ENCODE results near the gene CDH24.

CDH24 gene, protein sequence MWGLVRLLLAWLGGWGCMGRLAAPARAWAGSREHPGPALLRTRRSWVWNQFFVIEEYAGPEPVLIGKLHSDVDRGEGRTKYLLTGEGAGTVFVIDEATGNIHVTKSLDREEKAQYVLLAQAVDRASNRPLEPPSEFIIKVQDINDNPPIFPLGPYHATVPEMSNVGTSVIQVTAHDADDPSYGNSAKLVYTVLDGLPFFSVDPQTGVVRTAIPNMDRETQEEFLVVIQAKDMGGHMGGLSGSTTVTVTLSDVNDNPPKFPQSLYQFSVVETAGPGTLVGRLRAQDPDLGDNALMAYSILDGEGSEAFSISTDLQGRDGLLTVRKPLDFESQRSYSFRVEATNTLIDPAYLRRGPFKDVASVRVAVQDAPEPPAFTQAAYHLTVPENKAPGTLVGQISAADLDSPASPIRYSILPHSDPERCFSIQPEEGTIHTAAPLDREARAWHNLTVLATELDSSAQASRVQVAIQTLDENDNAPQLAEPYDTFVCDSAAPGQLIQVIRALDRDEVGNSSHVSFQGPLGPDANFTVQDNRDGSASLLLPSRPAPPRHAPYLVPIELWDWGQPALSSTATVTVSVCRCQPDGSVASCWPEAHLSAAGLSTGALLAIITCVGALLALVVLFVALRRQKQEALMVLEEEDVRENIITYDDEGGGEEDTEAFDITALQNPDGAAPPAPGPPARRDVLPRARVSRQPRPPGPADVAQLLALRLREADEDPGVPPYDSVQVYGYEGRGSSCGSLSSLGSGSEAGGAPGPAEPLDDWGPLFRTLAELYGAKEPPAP

DNA sequence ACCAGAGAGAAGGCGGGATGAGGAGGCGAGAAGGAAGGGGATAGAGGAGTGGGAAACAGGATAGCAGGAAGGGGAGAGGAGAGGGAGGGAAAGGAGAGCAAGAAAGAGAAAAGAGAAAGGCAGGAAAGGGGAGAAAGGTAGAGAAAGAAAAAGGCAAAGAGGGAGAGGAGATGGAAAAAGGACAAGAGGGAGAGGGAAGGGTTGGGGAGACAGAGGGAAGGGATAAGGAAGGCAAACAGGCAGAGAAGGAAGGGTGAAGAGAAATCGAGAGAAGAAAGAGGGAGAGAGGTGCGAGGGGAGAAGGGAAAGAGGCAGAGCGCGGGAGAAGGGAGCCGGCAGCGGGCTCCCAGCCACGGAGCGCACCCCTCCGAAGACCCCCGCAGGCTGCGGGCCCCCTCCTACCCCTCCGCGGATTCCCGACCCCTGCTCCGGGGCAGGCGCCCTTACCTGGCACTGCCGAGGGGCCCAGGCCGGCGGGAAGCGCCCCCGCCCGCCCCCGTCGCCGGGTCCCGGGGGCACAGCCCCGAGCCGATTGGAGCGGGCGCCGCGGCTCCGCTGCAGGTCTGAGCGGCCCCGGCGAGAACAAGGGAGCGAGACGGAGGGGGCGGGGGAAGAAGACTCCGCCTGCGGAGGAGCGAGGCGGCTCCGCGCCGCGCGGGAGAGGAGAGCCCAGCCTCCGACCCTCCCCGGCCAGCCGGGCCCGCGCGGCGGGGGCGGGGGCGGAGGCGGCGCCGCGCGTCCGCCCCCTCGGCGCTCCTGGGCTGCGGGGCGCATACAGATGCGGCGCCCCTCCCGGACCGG, at the start of gene CDH24:
CDH24 (minus strand) TSS at position 565 of the 801 bp plus-strand sequence. CDS start 1,787 bp downstream, outside the sequence.
- FAIRE-seq, result no peak
- peak; percentile 31 for DNase-seq (ENCODE audit: low spot score)

DNA sequence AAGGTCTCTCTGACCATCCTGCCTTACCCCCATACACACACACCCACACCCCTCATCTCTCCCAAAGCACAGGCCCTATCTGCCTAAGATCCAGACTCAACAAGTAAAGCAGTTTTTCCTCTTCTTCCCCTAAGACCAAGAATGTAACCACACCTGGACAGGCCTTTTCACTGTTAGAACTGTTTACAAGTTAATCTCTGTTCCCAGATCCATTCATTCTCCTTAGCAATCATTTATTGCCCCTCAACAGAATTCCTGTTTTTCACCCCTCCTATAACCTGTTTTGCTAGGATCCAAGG, 49.4 kb upstream of the CDH24 start:
- no peak for DNase-seq (ENCODE audit: low spot score)
- FAIRE-seq, result no peak

DNA sequence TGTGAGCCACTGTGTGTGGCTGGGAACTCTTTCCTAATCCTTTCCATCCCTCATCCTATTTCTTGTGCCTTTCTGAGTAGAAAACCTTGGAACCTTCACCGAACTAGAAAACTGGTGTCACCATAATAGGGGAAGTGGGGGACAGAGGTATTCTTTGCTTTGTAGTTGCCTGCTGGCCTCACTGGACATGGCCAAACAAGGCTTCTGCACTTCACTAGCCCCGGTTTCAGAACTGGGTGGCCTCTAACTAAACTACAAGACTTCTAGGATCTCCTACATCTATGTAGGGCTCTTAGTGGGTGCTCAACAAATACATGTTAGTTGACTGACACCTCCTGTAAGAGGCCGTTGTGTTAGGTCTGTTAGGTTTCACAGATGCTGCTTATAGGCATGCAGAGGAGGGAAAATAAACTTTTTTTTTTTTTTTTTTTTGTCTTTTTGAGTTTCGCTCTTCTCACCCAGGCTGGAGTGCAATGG, 48.1 kb upstream of the CDH24 start:
- FAIRE-seq (no peak), DNase-seq (ENCODE audit: low spot score) (no peak)

DNA sequence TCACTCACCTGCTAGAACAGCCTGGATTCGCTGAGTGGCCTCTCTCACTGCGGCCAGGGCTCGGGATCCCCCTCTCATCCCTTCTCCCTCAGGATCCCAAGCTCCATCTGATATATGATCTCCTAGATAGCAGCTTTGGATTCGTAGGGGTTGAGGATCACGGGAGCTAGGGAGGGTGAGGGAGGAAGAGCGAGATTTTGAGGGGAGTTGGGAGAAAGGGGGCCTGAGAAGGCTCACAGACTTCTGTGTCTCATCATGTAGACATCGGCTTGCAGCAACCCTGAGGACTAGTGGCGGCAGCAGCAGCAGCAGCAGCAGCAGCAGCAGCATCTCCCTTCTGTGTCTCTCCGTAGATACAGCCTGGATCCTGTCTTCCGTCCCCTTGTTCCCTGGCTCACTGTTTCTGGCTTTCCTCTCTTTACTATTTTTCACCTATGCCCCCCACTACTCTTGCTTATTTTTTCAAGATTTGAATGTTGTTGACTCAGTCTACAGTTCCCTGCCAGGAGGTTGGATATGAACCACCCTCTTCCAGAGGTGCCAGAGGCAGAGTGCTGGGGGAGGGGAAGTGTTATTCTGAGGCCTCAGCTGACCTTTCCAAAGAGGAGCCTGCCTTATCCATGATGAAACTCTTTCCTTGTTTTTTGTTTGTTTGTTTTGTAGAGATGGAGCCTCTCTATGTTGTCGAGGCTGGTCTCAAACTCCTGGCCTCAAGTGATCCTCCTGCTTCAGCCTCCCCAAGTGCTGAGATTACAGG, 47.4 kb upstream of the CDH24 start, which contains the start of gene CIROP:
CIROP (minus strand) TSS at position 399 of the 757 bp plus-strand sequence; CDS start at position 330, 69 bp downstream.
- no peak for DNase-seq (ENCODE audit: low spot score)
- FAIRE-seq, result no peak

DNA sequence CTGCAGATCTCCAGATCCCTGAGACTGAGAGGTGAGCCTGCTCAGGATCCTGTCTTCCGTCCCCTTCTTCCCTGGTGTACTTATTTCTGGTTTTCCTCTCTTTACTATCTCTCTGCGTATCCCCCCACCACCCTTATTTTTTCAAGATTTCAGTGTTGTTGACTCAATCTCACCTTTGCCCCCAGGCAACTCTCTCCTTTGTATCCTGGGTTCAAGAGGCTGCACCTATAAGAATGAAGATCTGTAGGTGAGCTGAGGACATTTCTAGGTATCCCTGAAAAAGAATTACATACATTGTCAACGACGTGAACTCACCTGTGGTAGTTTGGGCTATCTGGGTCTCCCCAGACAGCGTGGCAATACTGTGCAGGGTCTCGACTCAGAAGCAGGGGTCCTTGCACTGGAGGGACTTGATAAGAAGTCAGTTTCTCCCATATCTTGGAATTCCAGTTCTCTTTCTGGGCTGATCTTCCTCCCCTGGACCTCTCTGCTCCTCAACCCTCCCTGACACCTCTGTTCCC, 46.8 kb upstream of the CDH24 start:
- FAIRE-seq (no peak), DNase-seq (ENCODE audit: low spot score) (no peak)

DNA sequence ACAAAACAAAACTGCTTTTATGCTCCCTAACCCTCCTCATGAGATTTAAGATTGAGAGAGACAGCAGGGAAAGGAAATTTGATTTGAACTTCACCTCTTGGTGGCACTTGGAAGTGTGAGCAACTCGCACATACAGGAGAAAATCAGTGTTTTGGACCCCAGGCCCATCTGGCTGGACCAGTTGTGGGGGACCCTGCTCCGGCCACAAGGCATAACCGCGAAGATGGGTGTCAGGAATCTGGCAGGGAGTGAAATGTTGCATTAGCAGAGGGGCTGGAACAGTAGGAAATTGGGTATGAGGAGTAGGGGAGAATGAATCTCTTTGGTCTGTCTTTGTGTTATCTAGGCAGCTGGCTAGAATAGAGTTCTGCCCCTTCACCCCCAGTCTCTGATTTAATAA, 46.3 kb upstream of the CDH24 start:
- FAIRE-seq, result no peak
- DNase-seq (ENCODE audit: low spot score), result no peak

DNA sequence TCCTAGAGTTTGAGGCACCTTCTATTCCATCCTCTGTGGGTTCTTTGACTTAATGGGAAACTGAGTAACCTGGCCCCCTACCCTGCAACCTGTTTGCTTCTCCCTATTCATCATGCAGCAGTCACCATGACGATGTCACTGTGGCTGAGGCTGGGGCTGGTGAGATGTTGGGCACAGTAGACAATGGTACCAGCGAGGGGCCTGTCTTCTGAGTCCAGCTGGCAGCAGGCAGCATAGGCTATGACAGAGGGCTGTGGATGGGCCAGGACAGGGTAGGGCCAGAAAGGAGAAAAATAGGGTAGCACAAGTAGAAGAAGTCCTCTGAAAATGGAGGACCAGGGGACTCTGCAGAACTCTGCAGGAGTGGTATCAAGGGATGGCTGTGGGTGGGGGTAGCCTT, 45.5 kb upstream of the CDH24 start:
- no peak for FAIRE-seq
- DNase-seq (ENCODE audit: low spot score), result no peak

DNA sequence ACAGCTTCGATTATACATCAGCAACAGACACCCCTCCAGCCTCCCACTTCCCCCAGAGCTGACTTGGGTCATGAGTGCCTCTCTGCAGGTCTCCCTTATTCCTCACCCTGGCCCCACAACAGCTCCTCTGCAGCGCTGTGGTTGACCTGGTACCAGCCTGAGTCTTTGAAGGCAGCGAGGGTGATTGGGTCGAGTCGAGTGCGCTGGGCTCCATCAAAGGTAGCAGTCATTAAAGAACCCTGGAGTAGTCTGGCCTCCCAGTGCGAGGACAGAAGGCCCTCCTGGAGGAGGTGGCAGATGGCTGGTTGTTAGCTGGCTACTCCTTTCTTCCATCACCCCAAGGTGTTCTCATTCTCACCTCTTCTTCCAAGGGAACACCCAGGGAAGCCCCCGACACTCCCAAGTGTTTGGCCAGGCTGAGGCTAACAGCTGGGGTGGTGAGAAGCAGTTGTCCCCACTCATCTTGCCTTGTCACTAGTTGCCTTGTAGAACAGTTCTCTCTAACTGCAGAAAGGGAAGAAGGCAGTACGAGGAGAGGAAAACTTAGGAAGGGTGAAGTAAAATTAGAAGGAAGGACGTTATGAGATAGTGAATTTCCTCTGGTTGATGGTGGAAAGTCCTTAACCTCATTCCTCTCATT, 44.8 kb upstream of the CDH24 start:
- DNase-seq (ENCODE audit: low spot score) (no peak), FAIRE-seq (no peak)

DNA sequence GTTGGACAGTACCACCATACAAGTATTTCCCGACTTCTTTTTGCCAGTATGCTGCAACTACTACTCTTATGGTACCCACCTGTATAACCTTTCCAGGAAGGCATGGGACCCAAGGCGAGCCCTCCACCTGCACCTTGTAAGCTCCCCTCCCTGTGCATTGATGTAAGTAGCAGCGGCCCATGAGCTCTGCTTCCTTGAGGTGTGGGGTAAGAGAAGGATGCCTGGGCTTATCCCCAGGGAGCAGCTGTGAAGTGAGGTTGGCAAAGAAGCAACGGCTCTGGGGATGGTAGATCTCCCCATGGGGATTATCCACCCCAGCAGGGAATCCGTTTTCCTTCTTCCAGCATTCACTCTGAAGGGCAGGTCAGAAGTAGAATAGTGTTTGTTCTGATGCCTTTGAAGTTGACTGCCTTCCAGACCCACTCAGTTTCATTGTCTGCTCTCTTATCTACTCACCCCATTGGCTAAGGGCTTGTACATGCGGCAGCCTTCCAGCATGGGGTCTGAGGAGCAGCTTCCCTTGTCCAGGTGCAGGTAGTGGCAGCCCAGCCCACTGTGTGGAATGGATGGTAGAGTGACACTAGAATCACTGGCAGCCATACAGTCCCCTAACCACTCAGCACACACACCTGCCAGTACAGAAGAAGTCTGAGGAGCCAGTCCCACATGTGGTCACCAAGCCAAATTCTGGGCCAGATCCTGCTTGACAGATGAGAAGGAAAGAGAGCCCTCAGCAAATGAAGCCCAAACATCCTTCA, 44.1 kb upstream of the CDH24 start:
- FAIRE-seq, result no peak
- DNase-seq (ENCODE audit: low spot score), result no peak

DNA sequence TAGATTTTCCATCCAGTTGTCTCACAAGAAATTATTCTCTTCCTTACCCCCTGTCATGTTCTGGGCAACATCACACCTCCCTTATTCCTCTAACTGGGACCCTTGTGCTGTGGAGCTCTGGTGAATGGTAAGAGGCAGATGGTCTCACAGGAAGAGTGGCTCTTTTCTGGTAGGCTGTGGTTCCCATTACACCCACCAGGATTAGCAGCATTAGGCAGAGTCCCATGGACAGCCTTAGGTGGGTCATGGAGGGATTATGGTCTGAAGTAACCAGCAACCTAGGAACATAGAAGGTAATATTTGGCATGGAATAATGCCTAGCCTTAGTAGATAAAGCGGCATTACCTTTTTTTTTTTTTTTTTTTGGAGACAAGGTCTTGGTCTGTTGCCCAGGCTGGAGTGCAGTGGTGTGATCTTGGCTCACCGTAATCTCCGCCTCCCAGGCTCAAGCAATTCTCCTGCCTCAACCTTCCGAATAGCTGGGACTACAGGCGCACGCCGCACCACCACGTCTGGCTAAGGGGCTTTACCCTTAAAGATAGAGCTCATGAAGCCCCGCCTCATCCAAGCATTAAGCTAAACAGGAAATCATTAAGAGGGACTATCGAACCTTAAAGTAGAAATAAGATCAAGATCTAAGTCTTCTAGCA, 42.0 kb upstream of the CDH24 start:
- DNase-seq (ENCODE audit: low spot score) (no peak), FAIRE-seq (no peak)

DNA sequence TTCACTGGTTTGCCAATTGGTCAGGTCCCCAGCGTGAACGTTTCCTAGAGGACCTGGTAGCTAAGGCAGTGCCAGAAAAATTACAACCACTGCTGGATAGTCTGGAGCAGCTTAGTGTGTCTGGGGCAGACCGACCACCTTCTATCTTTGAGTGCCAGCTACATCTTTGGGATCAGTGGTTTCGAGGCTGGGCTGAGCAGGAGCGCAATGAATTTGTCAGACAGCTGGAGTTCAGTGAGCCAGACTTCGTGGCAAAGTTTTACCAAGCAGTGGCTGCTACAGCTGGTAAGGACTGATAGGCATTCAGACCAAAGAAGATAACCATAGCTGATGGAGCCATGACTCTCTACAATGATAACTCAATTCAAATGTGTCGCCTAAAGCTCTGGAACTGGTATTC, 40.5 kb upstream of the CDH24 start:
- FAIRE-seq (no peak), DNase-seq (ENCODE audit: low spot score) (no peak)

DNA sequence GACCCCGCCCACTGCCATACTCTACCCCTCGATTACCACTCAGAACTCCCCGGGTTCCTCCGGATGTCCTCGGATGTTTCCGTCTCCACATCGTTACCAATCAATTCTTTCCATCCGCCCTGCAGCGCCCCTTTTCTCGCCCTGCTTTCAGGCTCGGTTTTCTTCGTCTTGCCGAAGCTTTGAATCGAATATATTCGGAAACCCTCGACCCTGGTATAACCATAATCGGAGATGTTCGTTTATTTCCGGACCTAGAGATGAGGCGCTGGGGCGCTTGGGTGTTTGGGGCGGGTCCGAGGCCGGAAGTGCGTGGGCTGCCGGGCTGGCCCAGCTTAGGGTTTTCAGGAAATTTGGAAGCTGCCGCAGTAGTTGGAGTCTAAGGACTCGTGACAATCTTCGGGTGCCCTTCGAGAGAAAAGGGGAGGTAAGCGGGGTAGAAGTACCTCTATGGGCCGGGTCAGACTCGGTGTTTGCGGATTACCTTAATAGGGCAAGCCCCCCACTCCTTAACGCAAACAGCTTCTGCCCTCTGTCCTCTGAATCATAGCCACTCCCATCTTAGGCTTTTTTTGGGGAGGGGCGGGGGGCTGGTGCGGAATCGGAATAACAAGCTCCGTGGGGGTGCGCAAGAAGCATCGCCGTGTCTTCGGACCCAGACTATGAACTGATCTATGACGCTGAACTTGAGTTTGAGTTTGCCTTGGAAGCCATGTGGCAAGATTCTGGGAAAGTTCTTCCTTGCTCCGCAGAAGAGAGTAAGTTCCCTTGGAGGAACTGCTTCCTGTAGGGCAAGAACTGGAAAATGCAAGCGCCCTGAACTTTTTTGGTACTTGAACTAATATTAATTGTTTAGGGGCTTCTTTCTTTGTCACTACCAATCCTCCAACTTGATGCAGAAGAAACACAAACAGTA, 38.1 kb upstream of the CDH24 start, which contains the start of gene C14orf119:
C14orf119 (plus strand) TSS at position 310 of the 913 bp plus-strand sequence. CDS start 2,154 bp downstream, outside the sequence.
- FAIRE-seq (peak; percentile 91), DNase-seq (ENCODE audit: low spot score) (peak; percentile 93)

DNA sequence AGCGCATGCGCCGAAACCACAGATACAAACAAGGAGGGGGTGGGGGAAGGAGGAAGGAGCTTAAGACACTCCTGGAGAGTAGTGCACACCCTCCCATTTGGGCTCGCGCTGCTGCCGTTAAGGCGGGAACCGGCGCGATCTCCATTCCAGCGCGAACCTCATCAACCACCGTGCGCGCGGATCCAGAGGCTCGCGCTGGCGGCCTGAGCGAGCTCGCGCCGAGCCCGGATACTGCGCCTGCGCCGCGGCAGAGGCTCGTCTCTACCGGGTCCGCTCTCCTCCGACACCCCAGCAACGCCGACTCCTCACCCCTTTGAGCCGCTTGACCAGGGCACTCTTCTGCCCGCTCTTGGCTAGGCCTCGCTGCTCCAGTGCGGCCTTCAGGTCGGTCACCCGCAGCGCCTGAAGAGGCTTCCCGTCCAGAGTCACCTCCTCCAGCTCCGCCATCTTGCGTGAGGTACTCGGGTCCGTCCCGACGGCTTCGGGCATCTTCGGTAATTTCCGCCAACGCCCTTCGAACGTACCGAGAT, 37.4 kb upstream of the CDH24 start, which contains the start of gene ACIN1:
ACIN1 (minus strand) TSS at position 471 of the 530 bp plus-strand sequence; CDS start at position 447, 24 bp downstream.
- DNase-seq (ENCODE audit: low spot score) (peak; percentile 26), FAIRE-seq (no peak)

DNA sequence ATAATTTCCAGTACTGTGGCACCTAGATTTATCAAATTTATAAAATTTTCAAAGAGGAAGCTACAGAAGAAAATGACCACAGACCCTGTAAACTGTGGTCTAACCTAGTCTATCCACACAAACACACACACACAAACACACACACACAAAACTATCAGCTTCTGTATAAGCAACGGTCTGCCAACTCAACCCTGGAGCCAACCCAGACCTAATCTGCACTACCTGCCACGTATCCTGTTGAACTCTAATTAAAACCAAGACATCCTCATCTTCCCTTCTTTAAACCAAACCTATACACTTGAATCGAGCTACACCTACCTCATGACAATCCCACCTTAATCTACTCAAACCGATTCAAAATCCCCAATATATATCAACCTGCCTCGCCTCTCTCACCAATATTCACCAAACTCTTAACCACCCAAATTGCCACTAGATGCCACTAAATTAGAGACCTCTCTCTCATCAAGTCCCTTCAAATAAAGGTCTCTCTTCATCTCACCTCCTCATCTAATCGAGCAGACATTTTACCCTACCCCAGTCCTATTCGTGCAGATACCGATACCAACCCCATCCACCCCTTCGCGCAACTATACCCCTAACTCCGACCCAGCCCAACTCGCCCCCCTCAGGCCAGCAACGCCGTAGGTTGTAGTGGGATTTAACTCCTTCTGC, 36.8 kb upstream of the CDH24 start:
- DNase-seq (ENCODE audit: low spot score) (no peak), FAIRE-seq (no peak)

DNA sequence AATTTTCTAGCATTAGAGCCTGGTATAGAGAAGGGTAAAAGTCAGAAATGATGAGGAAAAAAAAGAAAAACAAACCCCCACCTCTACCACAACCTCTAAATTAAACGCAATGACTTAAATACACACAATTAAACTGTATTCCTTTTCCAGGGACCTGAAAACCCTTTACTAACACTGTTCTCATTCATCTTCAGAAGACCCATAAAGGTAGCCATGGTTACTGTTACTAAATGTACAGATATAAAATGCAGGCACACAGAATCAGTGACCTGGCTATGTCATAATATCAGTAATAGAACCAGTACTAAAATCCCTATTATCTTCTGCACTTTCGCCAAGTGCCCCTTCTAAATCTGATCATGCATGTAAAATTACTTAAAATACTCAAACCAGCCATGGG, 36.2 kb upstream of the CDH24 start:
- FAIRE-seq (no peak), DNase-seq (ENCODE audit: low spot score) (no peak)

DNA sequence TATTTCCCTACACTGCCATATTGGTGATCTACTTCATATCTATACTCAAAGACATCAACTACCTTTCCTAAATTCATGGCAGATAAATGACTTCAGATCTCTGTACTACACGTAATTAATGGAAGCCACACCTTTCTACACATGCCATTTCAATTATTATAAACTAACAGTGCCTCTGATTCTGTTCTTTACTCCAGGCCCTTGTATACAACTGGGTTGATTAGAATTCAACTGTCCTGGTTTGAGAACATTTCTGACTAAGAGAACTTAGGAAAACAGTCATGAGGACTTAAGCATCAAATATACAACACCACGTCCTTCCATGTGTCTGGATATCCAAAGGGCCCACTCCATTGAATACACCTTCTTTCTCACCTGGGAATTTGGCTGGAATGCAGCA, 35.8 kb upstream of the CDH24 start:
- DNase-seq (ENCODE audit: low spot score) (no peak), FAIRE-seq (no peak)

Measured in RCC 7860 (cell line).